Stimulated activated CD4-positive, alpha-beta T cell treated with anti-CD3 and anti-CD28 coated beads, Interleukin-12 subunit alpha, Interleukin-12 subunit beta, amount 100 ng/mL, for 24 hours (primary cell): ENCODE data around the gene NPNT.
"Not testable (repeated sequence)": the region's sequence is repeated elsewhere in the genome, so short reads cannot be mapped to it uniquely, and the experiment has no call there.

Experiments used
- DNase-seq, 2 experiments: peaks; one replicate each; pipeline ENCODE4 v3.0.0-alpha.2; 2020; ENCODE audit warnings: low read depth in 2 of 2

The NPNT gene

DNA sequence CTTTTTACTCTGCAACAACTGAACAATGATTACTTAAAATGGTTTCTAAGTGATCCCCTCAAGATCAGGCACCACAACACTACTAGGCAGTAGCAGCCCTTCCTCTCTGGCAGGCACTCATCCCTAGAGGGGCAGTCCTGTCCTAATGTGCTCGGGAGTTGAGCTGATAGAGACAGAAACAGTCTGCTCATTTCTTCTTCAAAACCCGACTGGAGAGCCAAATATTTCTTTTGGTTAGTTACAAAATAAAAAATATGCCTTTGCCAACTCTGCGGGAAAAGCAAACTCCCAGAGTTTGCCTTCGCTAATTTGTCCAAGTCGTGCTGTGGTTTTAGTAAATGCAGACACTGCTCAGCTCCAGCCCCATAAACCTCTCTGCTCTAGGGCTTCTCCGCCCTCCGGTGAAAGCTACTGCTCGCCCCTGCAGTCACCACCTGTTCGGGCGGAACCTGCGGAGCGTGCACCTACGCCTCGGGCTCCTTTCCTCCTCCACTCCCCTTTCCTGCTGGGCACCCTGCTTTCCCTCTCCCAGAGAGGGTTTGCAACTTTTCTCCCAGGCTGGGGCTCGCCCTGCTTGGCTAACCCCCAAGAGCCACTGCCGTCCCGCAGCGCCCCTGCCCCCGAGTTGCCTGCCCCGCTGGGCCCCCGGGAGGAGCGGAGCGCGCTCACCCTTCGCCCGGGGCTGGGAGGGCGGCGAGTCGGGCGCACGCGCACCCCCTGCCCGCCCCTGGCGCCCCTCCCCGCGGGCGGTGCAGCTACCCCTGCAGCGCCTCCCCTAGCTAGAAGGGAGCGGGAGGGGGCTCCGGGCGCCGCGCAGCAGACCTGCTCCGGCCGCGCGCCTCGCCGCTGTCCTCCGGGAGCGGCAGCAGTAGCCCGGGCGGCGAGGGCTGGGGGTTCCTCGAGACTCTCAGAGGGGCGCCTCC is at the start of gene NPNT:
TSS of gene NPNT (plus strand) at position 812 of the 923 bp plus-strand sequence. CDS start 182 bp downstream, outside the sequence.
- no peak for DNase-seq

GRCh38 chr4:105845559-105845958 is 49.7 kb upstream of the NPNT start:
- no peak for DNase-seq

DNA sequence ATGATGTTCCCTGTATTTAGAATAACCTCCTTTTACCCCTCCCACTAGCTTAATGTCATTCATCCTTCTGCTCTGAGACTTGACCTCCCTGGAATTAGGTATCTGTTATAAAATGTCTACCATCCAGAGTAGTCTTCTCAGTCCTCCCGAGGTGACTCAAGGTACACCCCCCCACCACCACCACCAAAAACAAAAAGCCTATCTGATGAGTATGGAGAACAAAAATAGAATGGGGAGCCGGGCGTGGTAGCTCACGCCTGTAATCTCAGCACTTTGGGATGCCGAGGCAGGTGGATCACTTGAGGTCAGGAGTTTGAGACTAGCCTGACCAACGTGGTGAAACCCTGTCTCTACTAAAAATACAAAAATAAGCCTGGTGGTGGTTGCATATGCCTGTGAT is 46.9 kb upstream of the NPNT start:
- DNase-seq: not testable (repeated sequence)

- no peak for DNase-seq
Measured at GRCh38 chr4:105851196-105851595, 44.1 kb upstream of the NPNT start.

DNA sequence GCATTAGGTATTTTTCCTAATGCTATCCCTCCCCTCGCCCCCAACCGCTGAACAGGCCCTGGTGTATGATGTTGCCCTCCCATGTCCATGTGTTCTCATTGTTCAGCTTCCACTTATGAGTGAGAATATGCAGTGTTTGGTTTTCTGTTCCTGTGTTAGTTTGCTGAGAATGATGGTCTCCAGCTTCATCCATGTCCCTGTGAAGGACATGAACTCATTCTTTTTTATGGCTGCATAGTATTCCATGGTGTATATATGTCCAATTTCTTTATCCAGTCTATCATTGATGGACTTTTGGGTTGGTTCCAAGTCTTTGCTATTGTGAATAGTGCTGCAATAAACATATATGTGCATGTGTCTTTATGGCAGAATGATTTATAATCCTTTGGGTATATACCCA is 43.0 kb upstream of the NPNT start:
- DNase-seq: not testable (repeated sequence)

DNA sequence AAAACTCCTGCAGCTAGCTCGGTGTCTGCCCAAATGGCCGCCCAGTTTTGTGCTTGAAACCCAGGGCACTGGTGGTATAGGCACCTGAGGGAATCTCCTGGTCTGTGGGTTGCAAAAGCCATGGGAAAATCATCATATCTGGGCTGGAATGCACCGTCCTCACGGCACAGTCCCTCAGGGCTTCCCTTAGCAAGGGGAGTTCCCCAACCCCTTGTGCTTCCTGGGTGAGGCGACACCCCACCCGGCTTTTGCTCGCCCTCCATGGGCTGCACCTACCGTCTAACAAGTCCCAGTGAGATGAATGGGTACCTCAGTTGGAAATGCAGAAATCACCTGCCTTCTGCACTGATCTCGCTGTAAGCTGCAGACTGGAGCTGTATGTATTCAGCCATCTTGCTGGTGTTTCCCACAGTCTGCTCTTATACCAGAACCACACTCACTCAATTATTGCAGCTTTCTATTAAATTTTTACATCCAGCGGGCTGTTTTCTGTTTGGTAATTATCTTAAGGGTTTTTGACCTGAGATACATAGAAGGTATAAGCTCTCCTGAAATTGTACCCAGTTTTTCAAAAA is 36.7 kb upstream of the NPNT start:
- no peak for DNase-seq

DNA sequence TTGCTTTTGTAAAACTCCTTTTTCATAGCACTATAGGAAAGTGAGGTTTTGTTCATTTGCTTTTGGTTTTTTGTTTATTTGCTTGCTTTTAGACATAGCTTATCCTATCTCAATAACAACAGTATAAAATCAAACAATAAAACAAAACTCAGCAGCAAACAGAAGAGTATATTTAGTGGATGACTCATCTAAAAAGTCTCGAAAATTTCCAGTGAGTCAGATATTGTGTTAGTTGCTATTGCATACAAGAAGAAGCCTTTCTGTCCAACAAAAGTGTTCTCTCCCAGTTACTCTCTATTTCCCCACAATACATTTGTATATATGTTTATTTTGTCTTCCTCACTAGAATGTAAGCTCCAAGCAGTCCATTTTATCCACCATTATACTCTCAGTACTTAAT is 36.0 kb upstream of the NPNT start:
- DNase-seq: no peak

DNA sequence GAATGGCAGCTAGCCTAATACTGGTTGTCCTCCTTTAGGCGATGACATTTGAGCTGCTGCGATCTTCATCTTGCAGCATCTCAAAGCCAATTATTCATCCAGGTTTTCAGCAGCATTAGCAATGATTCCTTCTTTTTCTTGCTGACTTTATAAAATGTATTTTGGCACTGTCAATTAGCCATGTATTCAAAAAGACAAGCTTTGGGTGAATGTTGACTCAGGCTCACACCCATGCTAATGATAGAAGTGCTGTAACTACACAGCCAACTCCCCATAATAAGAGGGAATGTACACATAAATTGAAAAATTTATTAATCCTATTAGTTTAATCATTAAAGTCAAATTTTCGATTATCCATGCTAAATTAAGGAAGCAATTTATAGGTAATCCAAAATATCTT is 24.3 kb upstream of the NPNT start:
- no peak for DNase-seq

GRCh38 chr4:105871997-105872396 is 23.3 kb upstream of the NPNT start:
- DNase-seq: no peak

GRCh38 chr4:105875233-105875632 is 20.0 kb upstream of the NPNT start:
- no peak for DNase-seq

- no peak for DNase-seq
Measured at GRCh38 chr4:105878668-105879067, 16.6 kb upstream of the NPNT start.

- no peak for DNase-seq
Measured at GRCh38 chr4:105887508-105887907, 7.8 kb upstream of the NPNT start.

DNA sequence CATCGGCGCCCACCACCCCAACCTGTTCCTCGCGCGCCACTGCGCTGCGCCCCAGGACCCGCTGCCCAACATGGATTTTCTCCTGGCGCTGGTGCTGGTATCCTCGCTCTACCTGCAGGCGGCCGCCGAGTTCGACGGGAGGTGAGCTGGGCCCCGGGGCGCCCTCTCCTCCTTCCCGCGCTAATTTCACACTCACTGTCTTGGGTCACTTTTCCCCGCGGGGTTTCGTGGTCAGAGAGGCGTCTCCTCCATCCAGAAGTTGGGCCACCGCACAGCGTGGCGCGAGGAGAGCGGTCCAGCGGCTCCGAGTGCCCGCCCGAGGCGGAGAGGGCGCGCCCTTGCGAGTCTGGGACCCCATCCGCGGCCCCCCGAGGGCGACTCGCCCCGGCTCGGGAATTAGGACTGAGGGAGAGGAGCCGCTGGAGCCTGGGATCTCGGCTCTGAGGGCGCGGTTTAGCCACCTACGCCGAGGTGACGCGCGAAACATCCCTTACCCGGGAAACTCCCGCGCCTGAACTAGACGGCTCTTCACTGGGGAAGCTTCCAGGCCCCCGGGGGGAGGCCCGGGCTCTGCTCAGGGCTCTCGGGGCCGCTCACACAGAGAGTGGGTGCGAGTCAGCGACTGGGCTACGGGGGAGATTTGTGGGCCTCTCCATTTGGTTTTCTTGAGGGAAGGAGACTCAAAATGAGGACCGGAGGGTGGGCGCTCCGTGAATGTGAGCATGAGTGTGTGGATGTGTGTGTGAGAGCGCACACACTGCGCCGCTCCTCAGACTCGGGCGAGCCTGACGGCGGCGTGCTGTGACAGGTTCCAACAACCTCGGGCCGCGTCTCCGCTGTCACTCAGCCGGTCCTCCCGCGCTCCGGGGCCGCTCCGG is 551 bp downstream of the NPNT start:
- DNase-seq: peak in 1 of 2 experiments; percentile 2

GRCh38 chr4:105896461-105896942 is 1.2 kb downstream of the NPNT start:
- no peak for DNase-seq

DNA sequence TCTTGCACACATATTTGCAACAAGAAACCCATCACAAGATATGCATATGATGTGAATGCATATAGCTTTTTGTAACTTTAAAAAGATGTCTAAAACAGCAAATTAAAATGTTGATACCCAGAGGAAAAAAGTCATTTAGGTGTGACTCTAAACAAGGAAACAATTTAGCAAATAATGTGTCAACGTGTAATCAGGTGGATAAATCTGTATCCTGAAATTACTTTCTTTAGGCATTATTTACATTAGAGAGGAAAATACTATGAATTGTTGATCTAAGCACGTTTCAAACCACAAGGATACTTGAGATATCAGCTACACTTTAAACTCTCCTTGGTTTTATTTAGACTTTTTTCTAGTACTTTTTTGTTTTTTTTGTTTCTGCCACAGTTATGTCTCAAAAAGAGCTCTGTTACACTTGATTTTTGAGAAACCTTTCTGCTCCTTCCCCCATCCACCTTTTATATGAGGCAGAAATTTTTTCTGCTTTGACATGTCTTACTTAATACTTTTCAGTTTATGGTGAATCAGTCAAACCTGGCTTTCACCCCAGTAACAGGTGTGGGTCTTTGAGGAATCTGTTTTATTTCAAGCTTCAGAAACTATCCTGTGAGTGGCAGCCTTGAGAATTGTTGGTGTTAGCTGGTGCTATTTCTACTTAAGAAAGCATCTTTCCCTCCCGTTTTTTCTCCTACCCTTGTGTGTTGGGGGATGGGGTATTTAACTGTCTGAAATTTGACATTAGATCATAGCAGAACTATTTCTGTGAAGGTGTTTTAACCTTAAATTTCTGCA is 1.9 kb downstream of the NPNT start:
- no peak for DNase-seq

DNA sequence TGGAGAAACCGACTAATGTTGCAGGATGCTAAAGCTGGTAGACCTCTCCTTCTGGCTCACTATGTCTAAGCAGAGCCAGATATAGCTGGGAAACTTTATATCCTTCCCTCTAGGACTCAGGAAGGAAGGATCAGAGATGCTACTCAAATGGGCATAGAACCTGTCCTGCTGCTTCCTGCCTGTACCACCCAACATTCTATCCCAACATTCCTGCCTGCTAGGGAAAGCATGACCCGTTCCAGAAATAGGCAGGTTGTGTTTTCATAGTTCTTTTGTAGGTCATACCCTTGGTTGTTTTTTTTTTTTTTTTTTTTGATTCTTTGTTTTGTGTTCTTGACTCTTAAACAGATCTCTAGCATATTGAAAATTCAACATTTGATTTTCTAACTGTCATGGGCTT is 5.3 kb downstream of the NPNT start:
- no peak for DNase-seq

- DNase-seq: no peak
Measured at GRCh38 chr4:105902550-105903262, 7.4 kb downstream of the NPNT start.

DNA sequence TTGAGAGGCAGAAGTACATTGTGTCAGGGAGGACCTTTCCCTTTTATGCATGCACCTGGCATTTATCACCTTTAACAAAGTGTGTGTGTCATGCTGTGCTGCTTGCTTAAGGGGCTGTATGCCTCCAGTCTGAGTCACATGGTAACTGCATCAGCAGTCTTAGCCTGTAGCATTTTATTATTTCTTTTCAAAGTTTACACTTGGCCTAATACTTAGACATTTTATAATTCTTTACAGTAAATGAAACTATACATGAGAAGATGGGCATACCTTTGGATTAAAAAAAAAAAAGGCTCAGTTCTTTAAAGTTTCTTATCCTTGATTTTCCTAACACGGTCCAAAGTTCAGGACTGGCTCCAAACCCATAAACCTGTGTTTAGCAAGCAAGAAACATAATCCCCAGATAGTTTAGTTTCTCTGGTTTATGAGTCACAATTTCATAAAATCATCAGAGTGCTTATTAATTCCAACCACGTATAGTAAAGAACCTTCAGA is 14.6 kb downstream of the NPNT start:
- no peak for DNase-seq

DNA sequence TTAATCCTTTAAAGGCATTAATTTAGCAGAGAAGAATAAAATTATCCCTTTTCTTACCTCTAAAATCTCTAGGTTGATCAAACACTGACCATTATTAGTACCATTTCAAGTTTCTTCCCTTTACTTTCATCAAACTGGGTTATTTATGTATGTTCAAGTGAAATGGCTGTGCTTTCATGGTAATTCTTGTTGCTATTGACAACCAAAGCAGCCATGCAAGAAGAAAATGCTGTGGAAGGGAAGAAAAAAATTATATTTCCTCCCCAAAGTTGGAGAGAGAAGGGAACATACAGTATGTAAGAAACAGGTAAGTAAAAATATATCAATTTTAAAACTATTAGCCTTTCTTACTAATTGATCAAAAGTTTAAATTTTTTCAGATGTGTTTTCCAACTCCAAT is 16.2 kb downstream of the NPNT start:
- no peak for DNase-seq

DNA sequence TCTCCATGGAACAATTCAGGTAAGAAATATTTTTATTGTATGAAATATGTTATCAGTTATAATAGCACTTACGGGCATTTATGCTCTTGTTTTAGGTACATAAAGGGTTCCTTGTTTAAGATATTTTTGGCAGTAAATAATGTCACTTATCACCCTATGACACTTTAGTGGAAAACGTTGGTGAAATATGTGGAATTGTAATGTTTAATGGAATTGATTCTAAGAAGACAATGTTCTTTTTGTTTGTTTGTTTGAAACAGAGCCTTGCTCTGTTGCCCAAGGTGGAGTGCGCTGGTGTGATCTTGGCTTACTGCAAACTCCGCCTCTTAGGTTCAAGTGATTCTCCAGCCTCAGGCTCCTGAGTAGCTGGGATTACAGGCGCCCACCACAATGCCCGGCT is 17.4 kb downstream of the NPNT start:
- DNase-seq: no peak
